GM12874 (cell line): ENCODE results near the gene EDEM3.

Source experiments
- CTCF ChIP-seq: IDR thresholded peaks from 2 replicates; pipeline ENCODE4 v1.5.1; 2011; ENCODE audit warnings: low read depth, mild to moderate bottlenecking, control low read depth, low read length, moderate library complexity; ENCODE audit not compliant: insufficient read depth

The EDEM3 gene

GRCh38 chr1:184754476-184755225, at the start of gene EDEM3:
EDEM3 (minus strand) TSS chr1:184754858; CDS start chr1:184754646, 212 bp downstream.
- no peak for TF ChIP-seq CTCF

- no peak for TF ChIP-seq CTCF
Measured at GRCh38 chr1:184804220-184804619, 49.6 kb upstream of the EDEM3 start.

GRCh38 chr1:184803180-184803492, 48.5 kb upstream of the EDEM3 start:
- no peak for TF ChIP-seq CTCF

- no peak for TF ChIP-seq CTCF
Measured at GRCh38 chr1:184802354-184803179, 47.9 kb upstream of the EDEM3 start.

GRCh38 chr1:184801503-184801902, 46.8 kb upstream of the EDEM3 start:
- TF ChIP-seq CTCF = no peak

GRCh38 chr1:184800876-184801275, 46.2 kb upstream of the EDEM3 start:
- TF ChIP-seq CTCF = no peak

GRCh38 chr1:184793967-184794366, 39.3 kb upstream of the EDEM3 start:
- TF ChIP-seq CTCF = no peak
